ENCODE measurements around the gene OR10H5.

Gene OR10H5

GRCh38 chr19:15846923-15847322 lies 59.5 kb downstream of the OR10H5 start:
- no peak for DNase-seq (ENCODE audit: low read depth)

DNA sequence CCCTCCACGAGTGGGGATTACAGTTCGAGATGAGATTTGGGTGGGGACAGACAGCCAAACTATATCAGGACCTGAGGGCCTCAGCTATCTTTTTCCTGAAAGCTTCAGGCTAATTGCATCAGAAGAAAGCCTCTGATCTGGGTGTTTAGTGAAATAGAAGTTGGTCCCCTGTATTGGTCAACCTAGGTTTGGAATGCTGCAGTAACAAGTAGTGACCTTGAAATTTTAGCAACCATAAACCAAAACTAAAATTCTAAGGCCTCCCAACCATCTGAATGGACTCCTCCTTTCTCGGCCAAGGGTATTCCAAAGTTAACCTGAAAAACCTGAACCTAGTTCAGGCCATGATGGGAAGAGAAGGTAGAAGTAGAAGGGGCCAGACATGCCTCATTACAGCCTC lies 62.9 kb downstream of the OR10H5 start:
- no peak for DNase-seq (ENCODE audit: low read depth)

Data from iris pigment epithelial cell (primary cell).